B cell (primary cell): ENCODE results near the gene DSCAML1. TPM values are rescaled to one million over a fixed set of nuclear protein-coding genes. Genes with fewer than 3 reads are reported as not detected.

Source experiments
- ATAC-seq: fragments of 200-7000 bp; cut with Tn5 transposase; one replicate; pipeline ENCODE4 v1.10.0; 2021; ENCODE audit warnings: low read depth, mild to moderate bottlenecking, moderate number of reproducible peaks, moderate library complexity
- CTCF ChIA-PET: fragments of 350-600 bp; sonication (Branson Sonifier 250); formaldehyde crosslinking; loops from one replicate; lab custom pipeline; 2021; ENCODE audit warnings: antibody characterized with exemption, inconsistent platforms; lab: Charles Lee
- POLR2A ChIA-PET: fragments of 350-600 bp; sonication (Branson Sonifier 250); formaldehyde crosslinking; loops from one replicate; lab custom pipeline; 2021; ENCODE audit warnings: antibody characterized with exemption; lab: Charles Lee
- DNase-seq: peaks from one replicate; pipeline ENCODE4 v3.0.0; 2013
- H2AFZ ChIP-seq: 2 replicates; pipeline ENCODE4 v1.6.1; 2012; ENCODE audit warnings: mild to moderate bottlenecking, low read depth, low read length; ENCODE audit not compliant: insufficient read depth, poor library complexity, severe bottlenecking
- H3K27ac ChIP-seq, 2 donors: 1 replicate in 1 of 2; 2 replicates in 1 of 2; pipeline ENCODE4 v1.5.1; 2012 to 2013; ENCODE audit warnings: low read length in 2 of 2, mild to moderate bottlenecking in 2 of 2, moderate library complexity in 1 of 2
- H3K27me3 ChIP-seq, 4 experiments: fragments of 200-600 bp in 1 of 4; sonication (generic) in 1 of 4; replicated peaks in 1 of 4; 1 replicate in 2 of 4; 2 replicates in 2 of 4; pipeline versions ENCODE4 v1.6.1 to v1.7.0; 2013 to 2016; ENCODE audit warnings: low read length in 3 of 4, mild to moderate bottlenecking in 2 of 4, mixed read lengths in 1 of 4, moderate library complexity in 1 of 4; ENCODE audit not compliant: insufficient read depth in 4 of 4, control insufficient read depth in 3 of 4; ENCODE audit errors: control extremely low read depth in 1 of 4
- H3K36me3 ChIP-seq, 2 experiments: replicated peaks in 1 of 2; 1 replicate in 1 of 2; 2 replicates in 1 of 2; pipeline versions ENCODE4 v1.6.1 to v1.7.1; 2013; ENCODE audit warnings: low read length in 1 of 2; ENCODE audit not compliant: insufficient read depth in 2 of 2, control insufficient read depth in 1 of 2; ENCODE audit errors: control extremely low read depth in 1 of 2, extremely low read depth in 1 of 2
- H3K4me1 ChIP-seq, 2 donors: fragments of 200-600 bp in 1 of 2; sonication (generic) in 1 of 2; 1 replicate in 1 of 2; 2 replicates in 1 of 2; pipeline versions ENCODE4 v1.5.1 to v1.6.1; 2013 to 2017; ENCODE audit warnings: low read length in 2 of 2; ENCODE audit not compliant: control insufficient read depth in 2 of 2, insufficient read depth in 2 of 2
- H3K4me2 ChIP-seq: replicated peaks from 2 replicates; pipeline ENCODE3; 2012; ENCODE audit warnings: mild to moderate bottlenecking, low read depth, low read length; ENCODE audit not compliant: poor library complexity, severe bottlenecking
- H3K4me3 ChIP-seq, 5 experiments: fragments of 200-600 bp in 1 of 5; sonication (generic) in 1 of 5; 1 replicate in 3 of 5; 2 replicates in 2 of 5; pipeline versions ENCODE4 v1.5.1 to v1.7.0; 2011 to 2016; ENCODE audit warnings: low read length in 4 of 5, mild to moderate bottlenecking in 4 of 5, low read depth in 2 of 5, control low read depth in 1 of 5, moderate library complexity in 1 of 5; ENCODE audit not compliant: insufficient read depth in 1 of 5; ENCODE audit errors: control extremely low read depth in 1 of 5, extremely low read depth in 1 of 5
- H3K79me2 ChIP-seq: fragments of 200-600 bp; sonication (generic); one replicate; pipeline ENCODE4 v1.6.0; 2016; ENCODE audit warnings: low read length; ENCODE audit not compliant: control insufficient read depth, insufficient read depth
- H3K9ac ChIP-seq: fragments of 200-600 bp; sonication (generic); 2 replicates; pipeline ENCODE4 v1.6.1; 2017; ENCODE audit warnings: mild to moderate bottlenecking, low read length, moderate library complexity
- H3K9me3 ChIP-seq, 3 donors: one replicate each; pipeline versions ENCODE4 v1.6.1 to v1.7.1; 2013; ENCODE audit warnings: low read length in 2 of 3; ENCODE audit not compliant: control insufficient read depth in 2 of 3, insufficient read depth in 1 of 3; ENCODE audit errors: control extremely low read depth in 1 of 3
- H4K20me1 ChIP-seq: 2 replicates; pipeline ENCODE4 v1.6.0; 2012; ENCODE audit warnings: mild to moderate bottlenecking, low read length; ENCODE audit not compliant: insufficient read depth, control insufficient read depth, poor library complexity, severe bottlenecking
- H3K27ac Mint-ChIP-seq: one replicate; pipeline ENCODE4 v1.8.0; 2021; ENCODE audit warnings: mixed read lengths
- H3K27me3 Mint-ChIP-seq: one replicate; pipeline ENCODE4 v1.8.0; 2021; ENCODE audit warnings: mixed read lengths
- H3K4me1 Mint-ChIP-seq: one replicate; pipeline ENCODE4 v1.8.0; 2021; ENCODE audit warnings: mixed read lengths
- H3K4me3 Mint-ChIP-seq: one replicate; pipeline ENCODE4 v1.8.0; 2021; ENCODE audit warnings: mixed read lengths
- H3K9me3 Mint-ChIP-seq: one replicate; pipeline ENCODE4 v1.8.0; 2022; ENCODE audit warnings: mixed read lengths; ENCODE audit not compliant: insufficient read depth
- CTCF ChIP-seq: fragments of 200-600 bp; IDR thresholded peaks from one replicate; pipeline ENCODE4 v1.8.0; 2022; ENCODE audit warnings: antibody characterized with exemption, mild to moderate bottlenecking
- EZH2 ChIP-seq: IDR thresholded peaks from 2 replicates; pipeline ENCODE4 v1.6.1; 2012; ENCODE audit warnings: borderline replicate concordance, low read depth, mild to moderate bottlenecking, moderate library complexity, low read length; ENCODE audit not compliant: insufficient read depth, poor library complexity, severe bottlenecking
- WGBS: methylation state at CpG from one replicate; pipeline ENCODE4 v1.1.5; 2013; ENCODE audit warnings: missing lambda C conversion rate; ENCODE audit not compliant: insufficient coverage; 5-methylcytosine and 5-hydroxymethylcytosine counted together
- intact Hi-C: fragments of 100-400 bp; cut with micrococcal nuclease; formaldehyde crosslinking; loops from one replicate; pipeline ENCODE4 v1.10.0; 2022
- polyA plus RNA-seq: library from polyadenylated mRNA; depleted of rRNA; stranded (reverse); fragments of >200 nt; gene quantifications from 2 replicates; pipeline ENCODE4 v1.2.3, GENCODE V29; 2012
- total RNA-seq, 2 donors: library from RNA; stranded (reverse); fragments of 120-200 nt in 1 of 2; gene quantifications; 1 replicate in 1 of 2; 2 replicates in 1 of 2; pipeline versions ENCODE4 v1.2.3 to v1.2.4, GENCODE V29; 2013 to 2022

DSCAML1 gene
- total and polyA plus RNA-seq, 2 donors (not counting 1 experiment from before 2014, with no cell fraction given): 1.2 to 6.2 TPM

GRCh38 chr11:117519590-117519989, 277.4 kb downstream of the DSCAML1 start:
- Histone ChIP-seq H3K4me3 (no peak overlapping the region), H2AFZ (no peak overlapping the region), H3K27ac (no peak overlapping the region), H4K20me1 (no peaks in the 10 kb centered on the region), H3K9ac (no peak overlapping the region), H3K4me1 (no peaks in the 10 kb centered on the region), H3K36me3 (no peaks in the 10 kb centered on the region), H3K9me3 (no peaks in the 10 kb centered on the region), H3K4me2 (no peak overlapping the region), H3K79me2 (no peaks in the 10 kb centered on the region), H3K27me3 (no peaks in the 10 kb centered on the region)
- no peak overlapping the region for H3K4me3 Mint-ChIP-seq
- 91% methylated on average over 4 of the region's 4 CpGs for WGBS
- ATAC-seq (no peak), DNase-seq (no peak)
- H3K27me3 Mint-ChIP-seq: no peaks in the 10 kb centered on the region
- H3K27ac Mint-ChIP-seq: no peak overlapping the region
- POLR2A ChIA-PET: no interaction called here
- H3K9me3 Mint-ChIP-seq: no peaks in the 10 kb centered on the region
- intact Hi-C loops: no loop called here
- TF ChIP-seq EZH2: no peak
- TF ChIP-seq CTCF: no peak
- no peaks in the 10 kb centered on the region for H3K4me1 Mint-ChIP-seq
- CTCF ChIA-PET: no interaction called here

GRCh38 chr11:117519170-117519569, 277.8 kb downstream of the DSCAML1 start:
- ATAC-seq: no peak
- Mint-ChIP-seq H3K4me3 (no peak overlapping the region), H3K27ac (no peak overlapping the region), H3K9me3 (no peaks in the 10 kb centered on the region), H3K4me1 (no peaks in the 10 kb centered on the region), H3K27me3 (no peaks in the 10 kb centered on the region)
- Histone ChIP-seq H3K4me2 (no peak overlapping the region), H3K79me2 (no peaks in the 10 kb centered on the region), H3K9ac (no peak overlapping the region), H3K27ac (no peak overlapping the region), H3K36me3 (no peaks in the 10 kb centered on the region), H2AFZ (no peak overlapping the region), H3K4me3 (no peak overlapping the region), H4K20me1 (no peaks in the 10 kb centered on the region), H3K27me3 (no peaks in the 10 kb centered on the region), H3K4me1 (no peaks in the 10 kb centered on the region), H3K9me3 (no peaks in the 10 kb centered on the region)
- CTCF ChIA-PET: no interaction called here
- intact Hi-C loops: no loop called here
- POLR2A ChIA-PET: no interaction called here
- 85% methylated on average over 9 of the region's 9 CpGs for WGBS
- no peak for DNase-seq
- TF ChIP-seq EZH2: no peak
- no peak for TF ChIP-seq CTCF
